VCaP (cell line): Measurements from ENCODE around the gene TSPAN3.

ENCODE experiments used
- H3K27ac ChIP-seq: fragments of 450-650 bp; 2 replicates; pipeline ENCODE4 v1.5.1; 2017
- CTCF ChIP-seq: fragments of 450-650 bp; conservative IDR thresholded peaks from 2 replicates; pipeline ENCODE4 v1.5.1; 2017; ENCODE audit warnings: mild to moderate bottlenecking, moderate library complexity

TSPAN3 gene

GRCh38 chr15:77052556-77052955, 18.4 kb downstream of the TSPAN3 start:
- TF ChIP-seq CTCF, result no peak
- H3K27ac ChIP-seq, result peak overlapping the region; percentile 61

GRCh38 chr15:77048135-77048876, 22.6 kb downstream of the TSPAN3 start:
- TF ChIP-seq CTCF, result no peak
- H3K27ac ChIP-seq, result no peak overlapping the region

GRCh38 chr15:77046704-77047412, 24.1 kb downstream of the TSPAN3 start:
- H3K27ac ChIP-seq, result no peak overlapping the region

GRCh38 chr15:77045985-77046384, 24.9 kb downstream of the TSPAN3 start:
- no peak for TF ChIP-seq CTCF

More at GRCh38 chr15:77046704-77047412, 24.1 kb downstream of the TSPAN3 start:
- no peak for TF ChIP-seq CTCF

GRCh38 chr15:77044228-77045042, 26.5 kb downstream of the TSPAN3 start:
- no peak for TF ChIP-seq CTCF
- H3K27ac ChIP-seq, result no peak overlapping the region

More at GRCh38 chr15:77045985-77046384, 24.9 kb downstream of the TSPAN3 start:
- no peak overlapping the region for H3K27ac ChIP-seq

GRCh38 chr15:77042955-77043920, 27.7 kb downstream of the TSPAN3 start:
- H3K27ac ChIP-seq, result no peak overlapping the region

More at GRCh38 chr15:77042955-77043920, 27.7 kb downstream of the TSPAN3 start:
- TF ChIP-seq CTCF, result no peak
